ENCODE measurements around the gene MAS1.

MAS1 gene

GRCh38 chr6:159913862-159914564 is 23.2 kb downstream of the MAS1 start:
- Histone ChIP-seq H3K27me3 (ENCODE audit: insufficient read depth, low read length, poor library complexity, severe bottlenecking) (no peaks in the 10 kb centered on the region), H3K9me3 (ENCODE audit: insufficient read depth, low read depth, low read length) (no peaks in the 10 kb centered on the region), H3K4me2 (ENCODE audit: low read depth, low read length, poor library complexity, severe bottlenecking) (no peak overlapping the region), H3K4me3 (ENCODE audit: low read length, poor library complexity, severe bottlenecking) (no peak overlapping the region), H2AFZ (ENCODE audit: low read length) (no peak overlapping the region), H3K79me2 (ENCODE audit: insufficient read depth, low read length) (no peaks in the 10 kb centered on the region), H3F3A (ENCODE audit: low read depth) (no peaks in the 10 kb centered on the region), H4K20me1 (ENCODE audit: insufficient read depth, low read length, poor library complexity, severe bottlenecking) (no peaks in the 10 kb centered on the region), H3K9ac (ENCODE audit: low read depth, low read length, poor library complexity, severe bottlenecking) (no peak overlapping the region), H3K4me1 (ENCODE audit: insufficient read depth, low read length, poor library complexity, severe bottlenecking) (no peaks in the 10 kb centered on the region), H3K36me3 (ENCODE audit: insufficient read depth, low read length) (no peaks in the 10 kb centered on the region), H3K9me2 (replicated peaks; ENCODE audit: low read depth, low read length) (no peaks in the 10 kb centered on the region)
- no peak for TF ChIP-seq CTCF (conservative IDR thresholded peaks at IDR 0.05; ENCODE audit: low read length)
- TF ChIP-seq EZH2phosphoT487 (IDR thresholded peaks at IDR 0.05; ENCODE audit: borderline replicate concordance) = no peak

GRCh38 chr6:159914565-159914923 is 23.8 kb downstream of the MAS1 start:
- Histone ChIP-seq H3K79me2 (ENCODE audit: insufficient read depth, low read length) (no peaks in the 10 kb centered on the region), H3K9me2 (replicated peaks; ENCODE audit: low read depth, low read length) (no peaks in the 10 kb centered on the region), H3K9me3 (ENCODE audit: insufficient read depth, low read depth, low read length) (no peaks in the 10 kb centered on the region), H3F3A (ENCODE audit: low read depth) (no peaks in the 10 kb centered on the region), H4K20me1 (ENCODE audit: insufficient read depth, low read length, poor library complexity, severe bottlenecking) (no peaks in the 10 kb centered on the region), H3K4me1 (ENCODE audit: insufficient read depth, low read length, poor library complexity, severe bottlenecking) (no peaks in the 10 kb centered on the region), H3K36me3 (ENCODE audit: insufficient read depth, low read length) (no peaks in the 10 kb centered on the region), H2AFZ (ENCODE audit: low read length) (no peak overlapping the region), H3K4me2 (ENCODE audit: low read depth, low read length, poor library complexity, severe bottlenecking) (no peak overlapping the region), H3K4me3 (ENCODE audit: low read length, poor library complexity, severe bottlenecking) (no peak overlapping the region), H3K27me3 (ENCODE audit: insufficient read depth, low read length, poor library complexity, severe bottlenecking) (no peaks in the 10 kb centered on the region), H3K9ac (ENCODE audit: low read depth, low read length, poor library complexity, severe bottlenecking) (no peak overlapping the region)
- TF ChIP-seq EZH2phosphoT487 (IDR thresholded peaks at IDR 0.05; ENCODE audit: borderline replicate concordance) (no peak), CTCF (conservative IDR thresholded peaks at IDR 0.05; ENCODE audit: low read length) (no peak)

- H3K79me2 ChIP-seq (ENCODE audit: insufficient read depth, low read length) = no peaks in the 10 kb centered on the region
- no peak overlapping the region for H3K4me3 ChIP-seq (ENCODE audit: low read length, poor library complexity, severe bottlenecking)
- no peaks in the 10 kb centered on the region for H4K20me1 ChIP-seq (ENCODE audit: insufficient read depth, low read length, poor library complexity, severe bottlenecking)
- no peaks in the 10 kb centered on the region for H3K9me2 ChIP-seq (replicated peaks; ENCODE audit: low read depth, low read length)
- no peaks in the 10 kb centered on the region for H3K27me3 ChIP-seq (ENCODE audit: insufficient read depth, low read length, poor library complexity, severe bottlenecking)
- no peak overlapping the region for H3K9ac ChIP-seq (ENCODE audit: low read depth, low read length, poor library complexity, severe bottlenecking)
- no peaks in the 10 kb centered on the region for H3K9me3 ChIP-seq (ENCODE audit: insufficient read depth, low read depth, low read length)
- TF ChIP-seq EZH2phosphoT487 (IDR thresholded peaks at IDR 0.05; ENCODE audit: borderline replicate concordance) (no peak), CTCF (conservative IDR thresholded peaks at IDR 0.05; ENCODE audit: low read length) (no peak)
- H3K36me3 ChIP-seq (ENCODE audit: insufficient read depth, low read length) = no peaks in the 10 kb centered on the region
- H3K4me1 ChIP-seq (ENCODE audit: insufficient read depth, low read length, poor library complexity, severe bottlenecking) = no peaks in the 10 kb centered on the region
- no peaks in the 10 kb centered on the region for H3F3A ChIP-seq (ENCODE audit: low read depth)
- H2AFZ ChIP-seq (ENCODE audit: low read length) = no peak overlapping the region
- H3K4me2 ChIP-seq (ENCODE audit: low read depth, low read length, poor library complexity, severe bottlenecking) = no peak overlapping the region
Measured at GRCh38 chr6:159915397-159915796, 24.6 kb downstream of the MAS1 start.

Data from Loucy (cell line).